Fibroblast of lung (primary cell): ENCODE results near the gene CORIN. TPM values are rescaled to one million over a fixed set of nuclear protein-coding genes. Genes with fewer than 3 reads are reported as not detected.

Source experiments
- DNase-seq, 2 donors: peaks; one replicate each; pipeline versions ENCODE4 v3.0.0 to v3.0.0-alpha.2; 2010; ENCODE audit warnings: low read depth in 2 of 2
- H2AFZ ChIP-seq: 2 replicates; pipeline ENCODE4 v1.5.1; 2012; ENCODE audit warnings: low read length, control low read depth, inconsistent platforms
- H3K27ac ChIP-seq: 2 replicates; pipeline ENCODE4 v1.5.1; 2011; ENCODE audit warnings: low read length, control low read depth; ENCODE audit not compliant: insufficient read depth
- H3K27me3 ChIP-seq: 2 replicates; pipeline ENCODE4 v1.5.1; 2011; ENCODE audit warnings: mild to moderate bottlenecking, low read length; ENCODE audit not compliant: control insufficient read depth, insufficient read depth
- H3K36me3 ChIP-seq: 2 replicates; pipeline ENCODE4 v1.5.1; 2011; ENCODE audit warnings: low read length; ENCODE audit not compliant: control insufficient read depth, insufficient read depth
- H3K4me1 ChIP-seq: 2 replicates; pipeline ENCODE4 v1.5.1; 2011; ENCODE audit warnings: low read length; ENCODE audit not compliant: control insufficient read depth, insufficient read depth; ENCODE audit errors: extremely low read depth
- H3K4me2 ChIP-seq: 2 replicates; pipeline ENCODE4 v1.5.1; 2011; ENCODE audit warnings: low read length, control low read depth; ENCODE audit not compliant: insufficient read depth; ENCODE audit errors: extremely low read depth
- H3K4me3 ChIP-seq, 4 experiments: fragments of 200-600 bp in 1 of 4; sonication (generic) in 1 of 4; replicated peaks in 1 of 4; 2 replicates each; pipeline ENCODE4 v1.5.1; 2011 to 2016; ENCODE audit warnings: low read length in 4 of 4, low read depth in 3 of 4, mild to moderate bottlenecking in 3 of 4, control low read depth in 2 of 4, inconsistent platforms in 1 of 4, mixed read lengths in 1 of 4; ENCODE audit not compliant: insufficient read depth in 1 of 4; ENCODE audit errors: control extremely low read depth in 1 of 4
- H3K79me2 ChIP-seq: 2 replicates; pipeline ENCODE4 v1.5.1; 2012; ENCODE audit warnings: mild to moderate bottlenecking, low read length, inconsistent platforms; ENCODE audit not compliant: control insufficient read depth, insufficient read depth
- H3K9ac ChIP-seq: 2 replicates; pipeline ENCODE4 v1.5.1; 2011; ENCODE audit warnings: mild to moderate bottlenecking, low read length, control low read depth; ENCODE audit not compliant: insufficient read depth
- H3K9me3 ChIP-seq: 2 replicates; pipeline ENCODE4 v1.5.1; 2012; ENCODE audit warnings: low read depth, low read length; ENCODE audit not compliant: control insufficient read depth, insufficient read depth
- H4K20me1 ChIP-seq: 2 replicates; pipeline ENCODE4 v1.5.1; 2011; ENCODE audit warnings: low read length; ENCODE audit not compliant: control insufficient read depth, insufficient read depth; ENCODE audit errors: extremely low read depth
- EZH2 ChIP-seq: IDR thresholded peaks from 2 replicates; pipeline ENCODE4 v1.5.1; 2012; ENCODE audit warnings: low read length, control low read depth, mild to moderate bottlenecking; ENCODE audit errors: missing control alignments
- polyA plus RNA-seq, 2 donors: library from polyadenylated mRNA; depleted of rRNA in 1 of 2; stranded (reverse) in 1 of 2; unstranded in 1 of 2; fragments of >200 nt; gene quantifications; 2 replicates each; pipeline ENCODE4 v1.2.1, GENCODE V29; 2011 to 2012; ENCODE audit warnings: missing spikeins in 1 of 2
- total RNA-seq: library from RNA; depleted of rRNA; stranded (reverse); fragments of >200 nt; gene quantifications from 2 replicates; pipeline ENCODE4 v1.2.1, GENCODE V29; 2014
- TF ChIP-seq, protein P1 (sequence below), 2 donors: IDR thresholded peaks in 1 of 2; conservative IDR thresholded peaks in 1 of 2; 1 replicate in 1 of 2; 2 replicates in 1 of 2; pipeline ENCODE4 v1.5.1; 2011 to 2012; ENCODE audit warnings: low read length in 2 of 2, control low read depth in 1 of 2, inconsistent platforms in 1 of 2, low read depth in 1 of 2, mild to moderate bottlenecking in 1 of 2

CORIN gene
- total and polyA plus RNA-seq, 2 donors (not counting 1 experiment from before 2014, with no cell fraction given), result 1.5 to 22.2 TPM

GRCh38 chr4:47668256-47668655 lies 169.6 kb downstream of the CORIN start:
- TF ChIP-seq, protein P1, sequence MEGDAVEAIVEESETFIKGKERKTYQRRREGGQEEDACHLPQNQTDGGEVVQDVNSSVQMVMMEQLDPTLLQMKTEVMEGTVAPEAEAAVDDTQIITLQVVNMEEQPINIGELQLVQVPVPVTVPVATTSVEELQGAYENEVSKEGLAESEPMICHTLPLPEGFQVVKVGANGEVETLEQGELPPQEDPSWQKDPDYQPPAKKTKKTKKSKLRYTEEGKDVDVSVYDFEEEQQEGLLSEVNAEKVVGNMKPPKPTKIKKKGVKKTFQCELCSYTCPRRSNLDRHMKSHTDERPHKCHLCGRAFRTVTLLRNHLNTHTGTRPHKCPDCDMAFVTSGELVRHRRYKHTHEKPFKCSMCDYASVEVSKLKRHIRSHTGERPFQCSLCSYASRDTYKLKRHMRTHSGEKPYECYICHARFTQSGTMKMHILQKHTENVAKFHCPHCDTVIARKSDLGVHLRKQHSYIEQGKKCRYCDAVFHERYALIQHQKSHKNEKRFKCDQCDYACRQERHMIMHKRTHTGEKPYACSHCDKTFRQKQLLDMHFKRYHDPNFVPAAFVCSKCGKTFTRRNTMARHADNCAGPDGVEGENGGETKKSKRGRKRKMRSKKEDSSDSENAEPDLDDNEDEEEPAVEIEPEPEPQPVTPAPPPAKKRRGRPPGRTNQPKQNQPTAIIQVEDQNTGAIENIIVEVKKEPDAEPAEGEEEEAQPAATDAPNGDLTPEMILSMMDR (conservative IDR thresholded peaks at IDR 0.05 in 1 of 2, IDR thresholded peaks at IDR 0.05 in 1 of 2; ENCODE audit: low read depth in 1 of 2, low read length in 2 of 2), result no peak
- no peak for TF ChIP-seq EZH2
- no peak overlapping the region for H3K9ac ChIP-seq
- no peak for DNase-seq
- H3K79me2 ChIP-seq, result no peaks in the 10 kb centered on the region
- H3K27me3 ChIP-seq, result no peaks in the 10 kb centered on the region
- no peak overlapping the region for H3K27ac ChIP-seq
- no peaks in the 10 kb centered on the region for H3K4me1 ChIP-seq
- H4K20me1 ChIP-seq, result no peaks in the 10 kb centered on the region
- no peak overlapping the region for H3K4me2 ChIP-seq
- H3K36me3 ChIP-seq, result no peaks in the 10 kb centered on the region
- H3K4me3 ChIP-seq, result no peak overlapping the region
- H2AFZ ChIP-seq, result no peak overlapping the region
- H3K9me3 ChIP-seq, result no peaks in the 10 kb centered on the region

DNA sequence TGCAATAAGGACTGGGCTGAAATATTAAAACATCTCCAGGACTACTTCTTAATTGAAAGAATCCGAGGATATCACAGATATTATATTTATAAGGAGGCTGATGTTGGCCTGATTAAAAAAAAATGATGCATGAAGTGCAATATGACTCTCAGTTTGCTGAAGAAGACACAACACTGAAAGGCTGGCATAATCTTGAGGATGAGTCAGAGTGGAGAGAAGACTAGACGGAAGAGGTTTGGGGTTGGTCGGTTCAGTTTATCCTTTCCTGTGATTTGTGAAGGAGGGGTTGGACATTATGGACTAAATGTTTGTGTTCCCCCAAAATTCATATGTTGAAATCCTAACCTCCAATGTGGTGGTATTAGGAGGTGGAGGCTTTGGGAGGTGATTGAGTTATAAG lies 170.3 kb downstream of the CORIN start:
- H3K9ac ChIP-seq, result no peak overlapping the region
- H3K27ac ChIP-seq, result no peak overlapping the region
- no peaks in the 10 kb centered on the region for H3K36me3 ChIP-seq
- TF ChIP-seq EZH2, result no peak
- TF ChIP-seq, protein P1 (conservative IDR thresholded peaks at IDR 0.05 in 1 of 2, IDR thresholded peaks at IDR 0.05 in 1 of 2; ENCODE audit: low read depth in 1 of 2, low read length in 2 of 2), result no peak
- no peaks in the 10 kb centered on the region for H3K4me1 ChIP-seq
- H3K4me3 ChIP-seq, result no peak overlapping the region
- no peaks in the 10 kb centered on the region for H4K20me1 ChIP-seq
- DNase-seq, result no peak
- no peaks in the 10 kb centered on the region for H3K79me2 ChIP-seq
- H3K9me3 ChIP-seq, result no peaks in the 10 kb centered on the region
- no peaks in the 10 kb centered on the region for H3K27me3 ChIP-seq
- H2AFZ ChIP-seq, result no peak overlapping the region
- no peak overlapping the region for H3K4me2 ChIP-seq

DNA sequence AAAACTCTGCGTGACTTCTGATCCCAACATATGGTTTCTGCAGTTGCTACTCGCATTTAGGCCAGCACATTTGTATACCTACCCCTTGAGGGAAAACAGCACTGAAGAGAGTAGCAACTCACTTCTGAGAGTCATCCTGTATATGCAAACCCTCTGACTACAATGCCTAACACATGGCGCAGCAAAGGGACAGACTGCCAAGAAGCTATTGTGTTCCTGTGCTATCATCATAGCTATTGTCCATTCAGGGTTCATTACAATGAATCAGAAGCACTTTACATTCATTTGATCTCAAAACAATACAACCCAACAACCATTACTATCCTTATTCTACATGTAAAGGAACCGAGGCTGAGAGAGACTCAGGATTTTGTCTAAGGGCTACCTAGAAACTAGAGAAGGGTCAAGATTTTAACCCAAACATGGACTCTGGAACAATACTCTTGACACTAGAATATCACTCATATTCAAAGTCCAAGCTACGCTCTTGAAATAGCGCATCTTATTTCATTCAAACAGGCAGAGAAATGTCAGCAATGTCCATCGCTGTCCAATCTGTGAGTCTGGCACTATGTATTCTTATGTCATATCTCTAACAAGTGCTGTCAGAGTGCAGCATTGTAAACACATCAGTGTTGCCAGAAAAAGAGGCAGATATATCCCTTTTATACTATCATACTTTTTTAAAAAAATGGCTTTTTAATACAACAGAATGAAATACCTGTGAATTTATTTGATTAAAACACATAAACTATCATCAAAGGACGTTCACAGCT lies 173.6 kb downstream of the CORIN start:
- Histone ChIP-seq H3K4me3 (no peak overlapping the region), H3K9me3 (no peaks in the 10 kb centered on the region), H3K4me1 (no peaks in the 10 kb centered on the region), H3K9ac (no peak overlapping the region), H3K27me3 (no peaks in the 10 kb centered on the region), H3K4me2 (no peak overlapping the region), H3K36me3 (no peaks in the 10 kb centered on the region), H4K20me1 (no peaks in the 10 kb centered on the region), H2AFZ (no peak overlapping the region), H3K79me2 (no peaks in the 10 kb centered on the region), H3K27ac (no peak overlapping the region)
- TF ChIP-seq EZH2, result no peak
- TF ChIP-seq, protein P1 (conservative IDR thresholded peaks at IDR 0.05 in 1 of 2, IDR thresholded peaks at IDR 0.05 in 1 of 2; ENCODE audit: low read depth in 1 of 2, low read length in 2 of 2), result no peak
- DNase-seq, result no peak
